Suprapubic skin (tissue), 4 donors: ENCODE results near the gene GATAD2B. TPM values are rescaled to one million over a fixed set of nuclear protein-coding genes. Genes with fewer than 3 reads are reported as not detected.
"Not testable (repeated sequence)": the region's sequence is repeated elsewhere in the genome, so short reads cannot be mapped to it uniquely, and the experiment has no call there.

ENCODE experiments used
- DNase-seq, 2 donors: peaks; one replicate each; pipeline ENCODE4 v3.0.0-alpha.2; 2019; ENCODE audit warnings: low spot score in 2 of 2
- H3K27ac ChIP-seq: fragments of 200-600 bp; sonication (generic); one replicate; pipeline ENCODE4 v1.5.1; 2019
- H3K27me3 ChIP-seq: fragments of 200-600 bp; sonication (generic); one replicate; pipeline ENCODE4 v1.5.1; 2019
- H3K36me3 ChIP-seq: fragments of 200-600 bp; sonication (generic); one replicate; pipeline ENCODE4 v1.5.1; 2019
- H3K4me1 ChIP-seq: fragments of 200-600 bp; sonication (generic); one replicate; pipeline ENCODE4 v1.5.1; 2019
- H3K4me3 ChIP-seq: fragments of 200-600 bp; sonication (generic); one replicate; pipeline ENCODE4 v1.5.1; 2019; ENCODE audit warnings: mild to moderate bottlenecking
- H3K9me3 ChIP-seq: fragments of 200-600 bp; sonication (generic); one replicate; pipeline ENCODE4 v1.5.1; 2019
- EP300 ChIP-seq: sonication (generic); formaldehyde crosslinking; IDR thresholded peaks from one replicate; pipeline ENCODE4 v1.6.1; 2017; ENCODE audit warnings: antibody characterized with exemption
- POLR2A ChIP-seq, 2 donors: fragments of 450-650 bp; IDR thresholded peaks; one replicate each; pipeline ENCODE4 v1.6.1; 2017; ENCODE audit warnings: antibody characterized with exemption in 2 of 2, mild to moderate bottlenecking in 2 of 2, moderate library complexity in 2 of 2
- POLR2AphosphoS5 ChIP-seq, 3 donors: sonication (generic); formaldehyde crosslinking; IDR thresholded peaks; one replicate each; pipeline ENCODE4 v1.6.1; 2017; ENCODE audit warnings: antibody characterized with exemption in 3 of 3
- WGBS: methylation state at CpG from one replicate; pipeline ENCODE4 v1.1.5; 2018; 5-methylcytosine and 5-hydroxymethylcytosine counted together
- total RNA-seq, 4 donors: library from RNA; depleted of rRNA; stranded (reverse); fragments of >200 nt; gene quantifications; one replicate each; pipeline ENCODE4 v1.1.0, GENCODE V29; 2016
- TF ChIP-seq, protein P1 (sequence below), 2 donors: fragments of 200-600 bp in 1 of 2; fragments of 450-650 bp in 1 of 2; sonication (generic) in 1 of 2; IDR thresholded peaks; one replicate each; pipeline ENCODE4 v1.5.1; 2016 to 2019; ENCODE audit warnings: antibody characterized with exemption in 2 of 2, mild to moderate bottlenecking in 1 of 2, moderate library complexity in 1 of 2

GATAD2B gene
- total RNA-seq, 4 donors from 2014 or later: 25.5 to 64.5 (median 37.1) TPM

DNA sequence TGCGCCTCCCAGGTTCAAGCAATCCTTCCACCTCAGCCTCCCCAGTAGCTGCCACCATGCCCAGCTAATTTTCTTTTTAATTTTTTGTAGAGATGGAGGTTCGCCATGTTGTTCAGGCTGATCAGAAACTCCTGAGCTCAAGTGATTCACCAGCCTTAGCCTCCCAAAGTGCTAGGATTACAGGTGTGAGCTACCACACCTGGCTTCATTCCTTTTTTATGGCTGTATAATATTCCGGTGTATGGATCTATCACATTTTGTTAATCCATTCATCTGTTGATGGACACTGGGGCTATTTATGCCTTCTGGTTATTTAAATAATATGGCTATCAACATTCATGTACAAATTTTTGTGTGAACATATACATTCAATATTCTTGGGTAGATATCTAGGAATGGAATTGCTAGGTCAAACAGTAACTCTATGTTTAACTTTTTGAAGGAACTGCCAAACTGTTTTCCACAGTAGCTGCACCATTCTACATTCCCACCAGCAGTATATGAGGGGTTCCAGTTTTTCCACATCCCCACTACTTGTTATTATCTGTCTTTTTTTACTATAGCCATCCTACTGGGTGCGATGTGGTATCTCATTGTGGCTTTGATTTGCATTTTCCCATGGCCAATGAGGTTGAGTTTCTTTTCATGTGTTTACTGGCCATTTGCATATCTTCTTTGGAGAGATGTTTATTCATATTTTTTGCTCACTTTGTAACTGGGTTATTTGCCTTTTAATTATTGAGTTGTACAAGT lies 136.6 kb downstream of the GATAD2B start:
- Histone ChIP-seq H3K36me3 (no peaks in the 10 kb centered on the region), H3K4me3 (no peak overlapping the region), H3K27me3 (no peaks in the 10 kb centered on the region), H3K4me1 (peaks cover 39% of the 10 kb centered on the region), H3K27ac (no peak overlapping the region), H3K9me3 (no peaks in the 10 kb centered on the region)
- WGBS: 93% methylated on average over 4 of the region's 4 CpGs
- TF ChIP-seq, protein P1, sequence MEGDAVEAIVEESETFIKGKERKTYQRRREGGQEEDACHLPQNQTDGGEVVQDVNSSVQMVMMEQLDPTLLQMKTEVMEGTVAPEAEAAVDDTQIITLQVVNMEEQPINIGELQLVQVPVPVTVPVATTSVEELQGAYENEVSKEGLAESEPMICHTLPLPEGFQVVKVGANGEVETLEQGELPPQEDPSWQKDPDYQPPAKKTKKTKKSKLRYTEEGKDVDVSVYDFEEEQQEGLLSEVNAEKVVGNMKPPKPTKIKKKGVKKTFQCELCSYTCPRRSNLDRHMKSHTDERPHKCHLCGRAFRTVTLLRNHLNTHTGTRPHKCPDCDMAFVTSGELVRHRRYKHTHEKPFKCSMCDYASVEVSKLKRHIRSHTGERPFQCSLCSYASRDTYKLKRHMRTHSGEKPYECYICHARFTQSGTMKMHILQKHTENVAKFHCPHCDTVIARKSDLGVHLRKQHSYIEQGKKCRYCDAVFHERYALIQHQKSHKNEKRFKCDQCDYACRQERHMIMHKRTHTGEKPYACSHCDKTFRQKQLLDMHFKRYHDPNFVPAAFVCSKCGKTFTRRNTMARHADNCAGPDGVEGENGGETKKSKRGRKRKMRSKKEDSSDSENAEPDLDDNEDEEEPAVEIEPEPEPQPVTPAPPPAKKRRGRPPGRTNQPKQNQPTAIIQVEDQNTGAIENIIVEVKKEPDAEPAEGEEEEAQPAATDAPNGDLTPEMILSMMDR (IDR thresholded peaks at IDR 0.05): no peak
- no peak for TF ChIP-seq EP300
- TF ChIP-seq POLR2A (IDR thresholded peaks at IDR 0.05): no peak
- TF ChIP-seq POLR2AphosphoS5 (IDR thresholded peaks at IDR 0.05): no peak
- DNase-seq: no peak

DNA sequence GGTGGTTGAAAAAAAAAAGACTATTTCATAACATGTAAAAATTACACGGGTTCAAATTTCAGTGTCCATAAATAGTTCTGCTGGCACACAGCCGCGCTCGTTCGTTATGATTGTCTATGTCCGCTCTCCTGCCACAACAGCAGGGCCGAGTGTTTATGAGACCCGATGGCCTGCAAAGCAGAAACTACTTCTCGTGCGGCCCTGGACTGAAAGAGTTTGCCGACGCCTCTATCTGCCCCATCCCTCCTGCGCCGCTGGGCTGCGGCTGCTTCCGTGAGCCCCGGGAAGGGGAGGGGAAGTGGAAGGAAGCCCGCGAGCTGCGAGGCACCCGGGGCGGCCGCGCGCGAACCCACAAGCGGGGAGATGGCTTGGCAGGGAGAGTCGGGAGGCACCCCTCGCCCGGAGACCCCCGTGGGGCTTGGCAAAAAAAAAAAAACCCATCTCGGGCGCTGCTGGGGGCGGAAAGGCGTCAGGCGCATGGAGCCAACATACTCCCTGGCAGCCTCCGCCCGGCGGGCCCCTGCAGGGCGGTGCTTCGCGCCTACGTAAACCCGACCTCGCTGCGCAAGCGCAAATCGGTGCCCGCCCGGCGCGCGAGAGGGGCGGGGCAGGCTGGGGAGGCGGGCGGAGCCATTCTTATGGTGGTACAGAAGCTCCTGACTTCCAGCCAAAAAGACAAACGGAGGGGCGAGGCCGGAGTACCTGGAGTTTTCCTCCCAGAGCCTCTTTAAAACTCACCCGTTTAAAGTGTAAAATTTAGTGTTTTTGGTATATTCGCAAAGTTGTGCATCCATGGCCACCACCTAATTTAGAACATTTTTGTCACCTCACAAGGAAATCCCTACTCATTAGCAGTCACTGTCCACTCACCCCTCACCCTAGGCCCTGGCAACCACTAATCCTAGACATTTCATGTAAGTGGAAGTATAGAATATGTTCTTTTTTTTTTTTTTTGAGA lies 139.3 kb downstream of the GATAD2B start:
- TF ChIP-seq POLR2AphosphoS5 (IDR thresholded peaks at IDR 0.05) (peak in 2 of 3 donors; percentile 66 to 76), POLR2A (IDR thresholded peaks at IDR 0.05) (peak; percentile 68 to 92)
- TF ChIP-seq, protein P1 (IDR thresholded peaks at IDR 0.05): no peak
- Histone ChIP-seq H3K36me3 (no peaks in the 10 kb centered on the region), H3K27me3 (no peaks in the 10 kb centered on the region), H3K27ac (peak overlapping the region; percentile 95), H3K9me3 (no peaks in the 10 kb centered on the region), H3K4me3 (peak overlapping the region; percentile 71), H3K4me1 (peaks cover 24% of the 10 kb centered on the region)
- peak; percentile 93 for DNase-seq
- whole genome bisulfite sequencing: 0% methylated on average over 29 of the region's 61 CpGs

DNA sequence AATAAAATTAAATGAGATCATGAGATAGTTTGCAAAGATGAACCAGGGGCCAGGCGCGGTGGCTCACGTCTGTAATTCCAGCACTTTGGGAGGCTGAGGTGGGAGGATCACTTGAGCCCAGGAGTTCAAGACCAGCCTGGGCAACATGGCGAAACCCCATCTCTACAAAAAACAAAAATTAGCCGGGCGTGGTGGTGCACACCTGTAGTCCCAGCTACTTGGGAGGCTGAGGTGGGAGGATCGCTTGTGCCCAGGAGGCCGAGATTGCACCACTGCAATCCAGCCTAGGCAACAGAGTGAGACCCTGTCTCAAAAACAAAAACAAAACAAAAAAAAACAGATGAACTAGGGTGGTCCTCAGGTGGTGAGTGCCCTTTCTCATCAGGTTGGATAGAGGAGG lies 140.1 kb downstream of the GATAD2B start:
- H3K4me3 ChIP-seq: peak overlapping the region; percentile 71
- peak overlapping the region; percentile 95 for H3K27ac ChIP-seq
- not testable (repeated sequence) for H3K27me3 ChIP-seq, H3K36me3 ChIP-seq, DNase-seq, H3K9me3 ChIP-seq
- 89% methylated on average over 8 of the region's 8 CpGs for WGBS
- H3K4me1 ChIP-seq: peaks cover 30% of the 10 kb centered on the region

DNA sequence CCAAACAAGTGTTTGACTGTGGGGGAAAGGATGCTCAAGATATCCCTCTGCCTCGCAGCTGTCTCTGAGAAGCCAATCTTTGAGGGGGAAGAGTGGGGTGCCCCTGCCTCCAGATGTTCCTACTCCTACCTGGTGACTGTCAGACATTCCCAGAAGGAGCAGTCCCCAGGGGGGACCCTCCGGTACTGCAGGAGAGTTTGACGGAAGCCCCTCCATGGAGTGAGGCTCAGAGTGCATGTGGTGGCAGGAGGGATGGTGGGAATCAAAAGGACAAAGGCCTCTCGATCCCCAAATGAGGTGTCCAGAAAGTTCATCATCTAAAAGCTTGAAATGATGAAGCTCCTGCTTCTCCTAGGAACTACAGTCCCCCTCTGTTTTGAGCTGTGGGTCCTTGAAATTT lies 142.2 kb downstream of the GATAD2B start:
- TF ChIP-seq EP300: no peak
- no peak for TF ChIP-seq POLR2AphosphoS5 (IDR thresholded peaks at IDR 0.05)
- TF ChIP-seq, protein P1 (IDR thresholded peaks at IDR 0.05): no peak
- no peak for TF ChIP-seq POLR2A (IDR thresholded peaks at IDR 0.05)

DNA sequence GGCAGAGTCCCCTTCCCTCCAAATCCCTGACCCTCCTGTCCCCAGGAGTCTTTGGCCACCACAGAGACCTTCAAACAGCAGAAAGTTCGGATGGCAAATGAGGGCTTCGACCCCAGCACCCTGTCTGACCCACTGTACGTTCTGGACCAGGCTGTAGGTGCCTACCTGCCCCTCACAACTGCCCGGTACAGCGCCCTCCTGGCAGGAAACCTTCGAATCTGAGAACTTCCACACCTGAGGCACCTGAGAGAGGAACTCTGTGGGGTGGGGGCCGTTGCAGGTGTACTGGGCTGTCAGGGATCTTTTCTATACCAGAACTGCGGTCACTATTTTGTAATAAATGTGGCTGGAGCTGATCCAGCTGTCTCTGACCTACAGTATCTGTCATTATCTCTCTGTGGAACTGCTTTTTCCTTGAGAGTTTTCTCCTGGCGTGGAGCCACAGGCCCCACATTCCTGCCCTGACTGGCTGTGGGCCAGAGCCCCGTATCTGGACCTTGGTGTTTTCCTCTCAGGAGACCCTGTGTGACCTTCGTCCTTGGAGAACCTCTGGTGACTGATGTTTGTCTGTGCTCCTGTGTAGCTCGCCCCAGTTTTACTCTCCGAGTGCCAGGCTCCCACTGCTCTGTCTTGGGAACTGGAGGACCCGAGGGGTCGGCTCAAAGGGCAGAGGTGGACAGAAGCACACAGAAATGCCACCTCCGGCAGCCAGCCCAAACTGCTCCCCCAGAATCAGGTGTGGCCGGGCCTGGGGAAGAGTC lies 142.8 kb downstream of the GATAD2B start:
- H3K4me1 ChIP-seq: peaks cover 52% of the 10 kb centered on the region

More for the DNA sequence above, 142.2 kb downstream of the GATAD2B start:
- Histone ChIP-seq H3K4me1 (peaks cover 49% of the 10 kb centered on the region), H3K4me3 (no peak overlapping the region), H3K27ac (no peak overlapping the region), H3K27me3 (no peaks in the 10 kb centered on the region), H3K36me3 (no peaks in the 10 kb centered on the region), H3K9me3 (no peaks in the 10 kb centered on the region)
- DNase-seq: no peak
- 69% methylated on average over 4 of the region's 4 CpGs for WGBS

More for the DNA sequence above, 142.8 kb downstream of the GATAD2B start:
- no peak for DNase-seq
- Histone ChIP-seq H3K4me3 (no peak overlapping the region), H3K36me3 (no peaks in the 10 kb centered on the region), H3K9me3 (no peaks in the 10 kb centered on the region), H3K27ac (no peak overlapping the region), H3K27me3 (no peaks in the 10 kb centered on the region)
- 67% methylated on average over 15 of the region's 17 CpGs for WGBS
- TF ChIP-seq, protein P1 (IDR thresholded peaks at IDR 0.05): no peak
- no peak for TF ChIP-seq POLR2AphosphoS5 (IDR thresholded peaks at IDR 0.05)
- no peak for TF ChIP-seq POLR2A (IDR thresholded peaks at IDR 0.05)
